ENCODE results near the gene APH1B.

DNA sequence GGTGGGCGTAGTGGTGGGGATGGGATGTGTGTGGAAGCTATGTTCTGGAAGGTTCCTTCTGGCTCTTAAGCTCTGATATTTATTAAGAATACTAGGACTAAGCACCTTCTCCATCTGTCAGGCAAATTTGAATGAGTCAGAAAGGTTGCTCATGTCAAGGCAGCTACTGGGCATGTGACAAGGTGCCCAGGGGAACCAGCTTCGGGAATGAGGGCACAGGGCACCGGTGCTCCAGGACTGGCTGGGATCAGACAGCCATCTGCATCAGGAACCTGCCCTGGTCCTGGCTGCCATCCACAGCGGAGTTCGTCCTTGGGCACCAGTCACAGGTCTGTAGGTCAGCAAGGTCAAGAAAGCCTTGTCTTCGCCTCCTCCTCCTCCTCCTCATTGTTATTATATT, 71.8 kb downstream of the APH1B start:
- TF ChIP-seq, protein P1, sequence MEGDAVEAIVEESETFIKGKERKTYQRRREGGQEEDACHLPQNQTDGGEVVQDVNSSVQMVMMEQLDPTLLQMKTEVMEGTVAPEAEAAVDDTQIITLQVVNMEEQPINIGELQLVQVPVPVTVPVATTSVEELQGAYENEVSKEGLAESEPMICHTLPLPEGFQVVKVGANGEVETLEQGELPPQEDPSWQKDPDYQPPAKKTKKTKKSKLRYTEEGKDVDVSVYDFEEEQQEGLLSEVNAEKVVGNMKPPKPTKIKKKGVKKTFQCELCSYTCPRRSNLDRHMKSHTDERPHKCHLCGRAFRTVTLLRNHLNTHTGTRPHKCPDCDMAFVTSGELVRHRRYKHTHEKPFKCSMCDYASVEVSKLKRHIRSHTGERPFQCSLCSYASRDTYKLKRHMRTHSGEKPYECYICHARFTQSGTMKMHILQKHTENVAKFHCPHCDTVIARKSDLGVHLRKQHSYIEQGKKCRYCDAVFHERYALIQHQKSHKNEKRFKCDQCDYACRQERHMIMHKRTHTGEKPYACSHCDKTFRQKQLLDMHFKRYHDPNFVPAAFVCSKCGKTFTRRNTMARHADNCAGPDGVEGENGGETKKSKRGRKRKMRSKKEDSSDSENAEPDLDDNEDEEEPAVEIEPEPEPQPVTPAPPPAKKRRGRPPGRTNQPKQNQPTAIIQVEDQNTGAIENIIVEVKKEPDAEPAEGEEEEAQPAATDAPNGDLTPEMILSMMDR (conservative IDR thresholded peaks at IDR 0.05; ENCODE audit: low read depth, low read length), result no peak
- no peak for TF ChIP-seq POLR2A (IDR thresholded peaks at IDR 0.05; ENCODE audit: low read depth, low read length)

All from IMR-90 (cell line).